PFSK-1 (cell line): ENCODE results near the gene HINT2.

Source experiments
- FOXP2 ChIP-seq: optimal IDR thresholded peaks from 2 replicates; pipeline ENCODE3; 2011; ENCODE audit warnings: borderline replicate concordance, control low read depth, inconsistent platforms; ENCODE audit not compliant: insufficient read depth; ENCODE audit errors: extremely low read length, extremely low read depth
- POLR2AphosphoS5 ChIP-seq: IDR thresholded peaks from 2 replicates; pipeline ENCODE4 v1.6.1; 2012; ENCODE audit warnings: low read depth, mild to moderate bottlenecking, control low read depth, low read length, moderate library complexity
- SIN3A ChIP-seq: IDR thresholded peaks from 2 replicates; pipeline ENCODE4 v1.6.1; 2012; ENCODE audit warnings: mild to moderate bottlenecking, low read length, moderate library complexity, borderline replicate concordance; ENCODE audit not compliant: insufficient read depth
- TAF1 ChIP-seq: IDR thresholded peaks from 2 replicates; pipeline ENCODE4 v1.6.1; 2012; ENCODE audit warnings: low read length, control low read depth, borderline replicate concordance; ENCODE audit not compliant: insufficient read depth
- TF ChIP-seq, protein P1 (sequence below), 2 experiments: IDR thresholded peaks; 2 replicates each; pipeline versions ENCODE4 v1.6.1 to v1.8.0; 2011 to 2012; ENCODE audit warnings: low read depth in 2 of 2, low read length in 2 of 2, control low read depth in 1 of 2, inconsistent platforms in 1 of 2, mild to moderate bottlenecking in 1 of 2, moderate library complexity in 1 of 2; ENCODE audit not compliant: insufficient read depth in 1 of 2

Gene HINT2

DNA sequence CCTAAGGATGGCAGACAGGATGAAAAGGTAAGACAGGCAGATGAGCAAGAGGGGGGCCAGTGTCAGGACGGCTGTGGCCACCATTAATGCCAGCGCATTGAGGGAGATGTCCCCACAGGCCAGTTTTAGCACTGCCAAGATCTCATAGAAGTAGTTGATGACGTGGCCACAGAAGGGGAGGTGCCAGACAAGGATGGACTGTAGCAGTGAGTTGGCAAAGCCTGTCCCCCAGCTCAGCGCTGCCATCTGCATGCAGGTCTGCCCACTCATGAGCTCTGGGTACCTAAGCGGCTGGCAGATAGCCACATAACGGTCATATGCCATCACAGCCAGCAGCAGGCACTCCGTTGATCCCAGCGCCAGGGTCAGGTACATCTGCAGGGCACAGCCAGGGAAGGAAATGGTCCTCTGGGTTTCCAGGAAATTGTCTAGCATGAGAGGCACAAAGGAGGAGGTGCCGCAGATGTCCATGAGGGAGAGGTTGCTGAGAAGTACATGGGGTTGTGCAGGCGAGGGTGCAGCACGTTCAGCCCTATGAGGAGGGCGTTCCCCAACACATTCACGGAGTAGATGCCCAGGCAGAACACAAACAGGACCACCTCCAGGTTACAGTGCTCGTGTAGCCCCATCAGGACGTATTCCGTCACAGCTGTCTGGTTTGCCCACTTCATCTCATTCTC is 44.6 kb upstream of the HINT2 start:
- TF ChIP-seq, protein P1, sequence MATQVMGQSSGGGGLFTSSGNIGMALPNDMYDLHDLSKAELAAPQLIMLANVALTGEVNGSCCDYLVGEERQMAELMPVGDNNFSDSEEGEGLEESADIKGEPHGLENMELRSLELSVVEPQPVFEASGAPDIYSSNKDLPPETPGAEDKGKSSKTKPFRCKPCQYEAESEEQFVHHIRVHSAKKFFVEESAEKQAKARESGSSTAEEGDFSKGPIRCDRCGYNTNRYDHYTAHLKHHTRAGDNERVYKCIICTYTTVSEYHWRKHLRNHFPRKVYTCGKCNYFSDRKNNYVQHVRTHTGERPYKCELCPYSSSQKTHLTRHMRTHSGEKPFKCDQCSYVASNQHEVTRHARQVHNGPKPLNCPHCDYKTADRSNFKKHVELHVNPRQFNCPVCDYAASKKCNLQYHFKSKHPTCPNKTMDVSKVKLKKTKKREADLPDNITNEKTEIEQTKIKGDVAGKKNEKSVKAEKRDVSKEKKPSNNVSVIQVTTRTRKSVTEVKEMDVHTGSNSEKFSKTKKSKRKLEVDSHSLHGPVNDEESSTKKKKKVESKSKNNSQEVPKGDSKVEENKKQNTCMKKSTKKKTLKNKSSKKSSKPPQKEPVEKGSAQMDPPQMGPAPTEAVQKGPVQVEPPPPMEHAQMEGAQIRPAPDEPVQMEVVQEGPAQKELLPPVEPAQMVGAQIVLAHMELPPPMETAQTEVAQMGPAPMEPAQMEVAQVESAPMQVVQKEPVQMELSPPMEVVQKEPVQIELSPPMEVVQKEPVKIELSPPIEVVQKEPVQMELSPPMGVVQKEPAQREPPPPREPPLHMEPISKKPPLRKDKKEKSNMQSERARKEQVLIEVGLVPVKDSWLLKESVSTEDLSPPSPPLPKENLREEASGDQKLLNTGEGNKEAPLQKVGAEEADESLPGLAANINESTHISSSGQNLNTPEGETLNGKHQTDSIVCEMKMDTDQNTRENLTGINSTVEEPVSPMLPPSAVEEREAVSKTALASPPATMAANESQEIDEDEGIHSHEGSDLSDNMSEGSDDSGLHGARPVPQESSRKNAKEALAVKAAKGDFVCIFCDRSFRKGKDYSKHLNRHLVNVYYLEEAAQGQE (IDR thresholded peaks at IDR 0.05; ENCODE audit: insufficient read depth in 1 of 2, low read depth in 2 of 2, low read length in 2 of 2): no peak
- TF ChIP-seq POLR2AphosphoS5: no peak
- no peak for TF ChIP-seq SIN3A
- no peak for TF ChIP-seq FOXP2
- TF ChIP-seq TAF1: no peak

DNA sequence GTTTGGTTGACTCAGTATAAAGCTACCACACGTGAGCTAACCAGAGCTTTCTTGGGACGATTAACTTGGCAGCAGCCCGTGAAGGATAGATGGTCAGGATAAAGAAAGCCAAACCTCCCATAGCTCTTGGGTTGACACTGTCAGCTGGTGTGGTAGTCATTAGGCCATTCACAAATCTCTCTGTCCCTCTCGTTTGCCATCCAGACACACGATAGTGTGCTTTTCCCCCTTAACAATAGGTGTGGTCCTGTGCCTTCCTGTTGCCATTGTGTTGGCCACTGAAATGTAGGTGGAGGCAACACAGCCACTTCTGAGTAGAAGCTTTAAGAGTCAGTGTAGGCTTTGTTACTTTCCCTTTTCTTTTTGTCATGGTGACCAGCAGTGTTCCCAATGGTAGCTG is 43.6 kb upstream of the HINT2 start:
- TF ChIP-seq SIN3A (no peak), POLR2AphosphoS5 (no peak), TAF1 (no peak), FOXP2 (no peak)
- TF ChIP-seq, protein P1 (IDR thresholded peaks at IDR 0.05; ENCODE audit: insufficient read depth in 1 of 2, low read depth in 2 of 2, low read length in 2 of 2): no peak

DNA sequence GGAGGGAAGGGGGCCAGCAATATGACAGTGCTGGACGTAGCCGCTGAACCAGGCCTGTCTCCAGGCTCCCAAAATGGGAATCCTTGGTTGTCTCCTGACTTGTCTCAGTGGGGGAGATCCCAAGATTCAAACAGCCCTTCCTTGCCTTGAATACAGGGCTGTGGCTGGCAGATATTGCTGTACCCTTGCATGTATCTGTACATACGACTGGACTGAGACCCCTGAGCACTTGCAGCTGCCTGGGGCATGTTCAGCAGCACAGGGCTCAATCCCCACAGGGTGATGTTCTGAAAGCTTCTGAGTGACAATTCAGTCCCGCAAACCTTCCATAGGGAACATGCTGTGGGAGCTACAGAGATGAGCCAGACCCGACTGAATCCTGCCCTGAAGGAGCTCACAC is 42.0 kb upstream of the HINT2 start:
- no peak for TF ChIP-seq FOXP2
- TF ChIP-seq SIN3A: no peak
- no peak for TF ChIP-seq TAF1
- TF ChIP-seq, protein P1 (IDR thresholded peaks at IDR 0.05; ENCODE audit: insufficient read depth in 1 of 2, low read depth in 2 of 2, low read length in 2 of 2): no peak
- no peak for TF ChIP-seq POLR2AphosphoS5

DNA sequence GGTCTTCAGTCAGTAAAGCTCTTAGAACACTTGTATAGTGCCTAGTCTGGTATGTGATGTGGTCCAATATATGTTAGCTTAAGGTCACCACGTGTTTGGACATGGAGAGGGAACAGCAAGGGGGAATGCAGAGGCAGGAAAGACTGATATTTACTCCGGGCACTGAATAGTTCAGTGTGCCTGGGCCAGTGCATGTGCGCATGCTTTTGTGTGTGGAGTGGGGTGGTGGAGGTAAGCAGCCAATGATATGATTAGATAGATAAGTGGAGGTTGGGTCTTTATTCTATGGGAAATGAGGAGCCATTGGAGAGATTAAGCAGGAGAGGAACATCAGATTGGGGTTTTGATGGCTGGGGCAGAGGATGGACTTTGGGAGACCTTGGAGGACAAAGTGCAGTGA is 41.4 kb upstream of the HINT2 start:
- no peak for TF ChIP-seq FOXP2
- TF ChIP-seq TAF1: no peak
- no peak for TF ChIP-seq POLR2AphosphoS5
- TF ChIP-seq, protein P1 (IDR thresholded peaks at IDR 0.05; ENCODE audit: insufficient read depth in 1 of 2, low read depth in 2 of 2, low read length in 2 of 2): no peak
- TF ChIP-seq SIN3A: no peak
